K562 (cell line): ENCODE measurements around the gene ADIPOR1. TPM values are rescaled to one million over a fixed set of nuclear protein-coding genes. Genes with fewer than 3 reads are reported as not detected.

Experiments used
- ATAC-seq: fragments of 200-7000 bp; cut with Tn5 transposase; 3 replicates; pipeline ENCODE4 v1.9.1; 2020; ENCODE audit warnings: moderate library complexity
- BruUV-seq: library from RNA; stranded (reverse); fragments of 400-500 nt; replicated peaks from 2 replicates; lab custom pipeline; 2021; lab: Mats Ljungman, UMichigan
- CTCF ChIA-PET: fragments of 300-600 bp; formaldehyde crosslinking; extraction: SDS; loops from one replicate; lab custom pipeline; 2021; ENCODE audit warnings: low intra/inter-chr PET ratio; lab: Yijun Ruan, JAX
- POLR2A ChIA-PET: fragments of 300-600, 350-650 bp; sonication (Branson Sonifier 250); formaldehyde crosslinking; extraction: SDS; loops from one replicate; lab custom pipeline; 2021; ENCODE audit warnings: antibody characterized with exemption, inconsistent platforms; lab: Yijun Ruan, JAX
- DNase-seq, 4 experiments: peaks; one replicate each; pipeline versions ENCODE4 v3.0.0 to v3.0.0-alpha.2; 2011 to 2018; ENCODE audit warnings: low spot score in 3 of 4, mixed read lengths in 3 of 4; ENCODE audit errors: extremely low read depth in 1 of 4
- FAIRE-seq: peaks from 2 replicates; lab custom pipeline; 2011; peaks lifted over from hg19 to GRCh38; lab: Jason Lieb, UNC
- H2AFZ ChIP-seq: 2 replicates; pipeline ENCODE4 v1.6.0; 2011; ENCODE audit warnings: low read depth, low read length, control low read depth, inconsistent platforms
- H3K27ac ChIP-seq: fragments of 200-600 bp; 3 replicates; pipeline ENCODE4 v1.8.0; 2011; ENCODE audit warnings: low read depth, mild to moderate bottlenecking, control low read depth, inconsistent platforms, low read length, moderate library complexity, mixed read lengths; ENCODE audit errors: extremely low read depth
- H3K27me3 ChIP-seq, 2 experiments: fragments of 300-600 bp in 1 of 2; 2 replicates in 1 of 2; 3 replicates in 1 of 2; pipeline versions ENCODE4 v1.6.0 to v1.8.0; 2011; ENCODE audit warnings: inconsistent platforms in 2 of 2, low read length in 2 of 2, mild to moderate bottlenecking in 1 of 2, mixed read lengths in 1 of 2, moderate library complexity in 1 of 2; ENCODE audit not compliant: control insufficient read depth in 2 of 2, insufficient read depth in 2 of 2
- H3K36me3 ChIP-seq: fragments of 300-600 bp; 3 replicates; pipeline ENCODE4 v1.8.0; 2011; ENCODE audit warnings: mild to moderate bottlenecking, low read length, inconsistent platforms; ENCODE audit not compliant: control insufficient read depth, insufficient read depth
- H3K4me1 ChIP-seq, 2 experiments: fragments of 200-600 bp in 1 of 2; replicated peaks in 1 of 2; 2 replicates in 1 of 2; 3 replicates in 1 of 2; pipeline versions ENCODE4 v1.5.1 to v1.8.0; 2011; ENCODE audit warnings: inconsistent platforms in 2 of 2, low read length in 2 of 2, mild to moderate bottlenecking in 1 of 2, mixed read lengths in 1 of 2, moderate library complexity in 1 of 2; ENCODE audit not compliant: control insufficient read depth in 2 of 2, insufficient read depth in 2 of 2
- H3K4me2 ChIP-seq: 2 replicates; pipeline ENCODE4 v1.6.1; 2011; ENCODE audit warnings: low read length, control low read depth, inconsistent platforms, mixed read lengths; ENCODE audit not compliant: insufficient read depth
- H3K4me3 ChIP-seq: fragments of 200-600 bp; sonication (generic), shearing (Covaris generic); 2 replicates; pipeline ENCODE4 v1.5.1; 2016; ENCODE audit warnings: control low read depth, inconsistent platforms
- H3K79me2 ChIP-seq: fragments of 200-600 bp; 3 replicates; pipeline ENCODE4 v1.8.0; 2011; ENCODE audit warnings: low read length, inconsistent platforms; ENCODE audit not compliant: control insufficient read depth, insufficient read depth
- H3K9ac ChIP-seq, 2 experiments: 2 replicates each; pipeline versions ENCODE4 v1.6.0 to v1.6.1; 2011; ENCODE audit warnings: low read depth in 2 of 2, low read length in 2 of 2, control low read depth in 1 of 2, inconsistent platforms in 1 of 2, mild to moderate bottlenecking in 1 of 2, mixed read lengths in 1 of 2; ENCODE audit not compliant: insufficient read depth in 1 of 2
- H3K9me1 ChIP-seq: one replicate; pipeline ENCODE4 v1.6.0; 2011; ENCODE audit warnings: inconsistent platforms, mild to moderate bottlenecking, low read length, moderate library complexity; ENCODE audit not compliant: control insufficient read depth, insufficient read depth
- H3K9me3 ChIP-seq: replicated peaks from 2 replicates; pipeline ENCODE4 v1.5.1; 2011; ENCODE audit warnings: low read depth, low read length, inconsistent platforms; ENCODE audit not compliant: control insufficient read depth, insufficient read depth
- H4K20me1 ChIP-seq: replicated peaks from 2 replicates; pipeline ENCODE4 v1.6.1; 2011; ENCODE audit warnings: low read length, inconsistent platforms, mixed read lengths; ENCODE audit not compliant: control insufficient read depth, insufficient read depth
- FOXA1 ChIP-seq: fragments of 450-650 bp; IDR thresholded peaks from 2 replicates; pipeline ENCODE4 v1.6.1; 2016; ENCODE audit warnings: mild to moderate bottlenecking, borderline replicate concordance
- GATAD2B ChIP-seq: fragments of 450-650 bp; IDR thresholded peaks from 2 replicates; pipeline ENCODE4 v1.6.1; 2017; ENCODE audit warnings: mild to moderate bottlenecking, borderline replicate concordance
- LCOR ChIP-seq: sonication (generic); formaldehyde crosslinking; IDR thresholded peaks from 2 replicates; pipeline ENCODE4 v1.8.0; 2022; ENCODE audit warnings: mild to moderate bottlenecking, missing genetic modification reagents
- NR2C2 ChIP-seq, 2 experiments: fragments of 200-800 bp in 1 of 2; sonication (Bioruptor generic) in 1 of 2; sonication (generic) in 1 of 2; formaldehyde crosslinking in 1 of 2; IDR thresholded peaks; 2 replicates each; pipeline versions ENCODE4 v1.6.1 to v1.8.0; 2016 to 2022; ENCODE audit warnings: mild to moderate bottlenecking in 1 of 2, missing compliant biosample characterization in 1 of 2, missing genetic modification characterization in 1 of 2, missing genetic modification reagents in 1 of 2
- RBM15 ChIP-seq: fragments of 200-400 bp; formaldehyde crosslinking; IDR thresholded peaks from 2 replicates; pipeline ENCODE4 v1.6.1; 2018; ENCODE audit warnings: mild to moderate bottlenecking, low read length, moderate library complexity; ENCODE audit not compliant: insufficient read depth
- SMC3 ChIP-seq: conservative IDR thresholded peaks from 2 replicates; pipeline ENCODE4 v1.6.1; 2011; ENCODE audit warnings: low read depth, low read length, improper control_type of control experiment; ENCODE audit not compliant: insufficient read depth
- ZKSCAN3 ChIP-seq: fragments of 250-450 bp; sonication (Bioruptor Pico); IDR thresholded peaks from 2 replicates; pipeline ENCODE4 v1.4.0; 2020
- ZNF431 ChIP-seq: sonication (generic); formaldehyde crosslinking; IDR thresholded peaks from 2 replicates; pipeline ENCODE4 v1.8.0; 2022; ENCODE audit warnings: mild to moderate bottlenecking, missing genetic modification reagents
- WGBS: fragments of 100-300 bp; shearing (Covaris generic); methylation state at CpG from one replicate; pipeline ENCODE4 v1.1.6; 2016; ENCODE audit warnings: low coverage, mixed read lengths; ENCODE audit not compliant: insufficient coverage; ENCODE audit errors: missing lambda C conversion rate; 5-methylcytosine and 5-hydroxymethylcytosine counted together
- in situ Hi-C: fragments of 300-500 bp; cut with MboI; formaldehyde crosslinking; loops from 4 replicates; pipeline ENCODE4 v1.15.0; 2018; ENCODE audit warnings: inconsistent platforms, mixed read lengths
- intact Hi-C: fragments of 100-400 bp; cut with micrococcal nuclease; formaldehyde crosslinking; loops from 2 replicates; pipeline ENCODE4 v1.14.2; 2022
- polyA plus RNA-seq, 8 experiments: library from polyadenylated mRNA; depleted of rRNA in 4 of 8; stranded (reverse) in 5 of 8; unstranded in 3 of 8; fragments of >200 nt; fragmentation: Nextera tagmentation in 2 of 8; fragmentation: Illumina TruSeq in 1 of 8; extraction: Ambion mirVana in 2 of 8; extraction: Trizol in 1 of 8; gene quantifications; 2 replicates each; pipeline versions ENCODE4 v1.2.1 to v1.2.3, GENCODE V29; 2011 to 2014; ENCODE audit warnings: inconsistent platforms in 1 of 8, missing spikeins in 1 of 8
- total RNA-seq, 7 experiments: library from RNA; depleted of rRNA in 6 of 7; stranded (reverse); fragments of >200 nt in 6 of 7; fragmentation: Illumina TruSeq in 2 of 7; extraction: Trizol in 2 of 7; gene quantifications; 2 replicates each; pipeline versions ENCODE4 v1.2.1 to v1.2.3, GENCODE V29; 2011 to 2021; ENCODE audit warnings: low replicate concordance in 1 of 7
- TF ChIP-seq, protein P1 (sequence below): IDR thresholded peaks from 2 replicates; pipeline ENCODE4 v1.6.1; 2012; ENCODE audit warnings: low read depth, low read length, improper control_type of control experiment, borderline replicate concordance

ADIPOR1 gene
- total and polyA plus RNA-seq, 9 of the 15 experiments (the other 6 are each of a cell fraction or from before 2014, with no cell fraction given) = 29.0 to 217 (median 100) TPM

DNA sequence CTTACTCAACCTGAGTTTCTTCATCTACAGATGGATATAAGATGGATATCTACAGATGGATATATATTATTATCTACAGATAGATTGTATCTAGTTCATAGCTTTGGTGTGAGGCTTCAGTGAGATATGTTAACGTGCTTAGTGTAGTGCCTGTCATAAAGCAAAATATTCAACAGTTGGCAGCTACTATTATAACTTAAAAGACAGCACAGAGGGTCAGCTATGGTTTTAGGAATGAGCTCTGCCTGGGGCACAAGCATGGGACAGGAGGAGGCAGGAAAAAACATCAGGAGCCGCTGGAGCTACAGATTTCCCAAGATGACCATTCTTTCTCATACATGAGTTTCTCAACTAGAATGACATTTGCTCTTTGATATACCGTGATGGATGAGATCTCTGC lies 10.2 kb upstream of the ADIPOR1 start:
- FAIRE-seq (no peak), ATAC-seq (no peak), DNase-seq (no peak)
- Histone ChIP-seq H4K20me1 (no peaks in the 10 kb centered on the region), H3K4me1 (peaks cover 20 to 24% of the 10 kb centered on the region in 2 experiments), H3K4me3 (no peak overlapping the region), H3K9me3 (no peaks in the 10 kb centered on the region), H3K79me2 (peaks cover 11% of the 10 kb centered on the region; the same call in 2 of the 3 replicates), H3K4me2 (peak overlapping the region; percentile 92), H3K36me3 (peaks cover 25% of the 10 kb centered on the region), H3K9ac (peak overlapping the region in 1 of 2 experiments; percentile 63; a peak in 2 of 4 replicates), H3K27ac (no peak overlapping the region; the same call in 2 of the 3 replicates), H2AFZ (peak overlapping the region; percentile 98), H3K27me3 (no peaks in the 10 kb centered on the region), H3K9me1 (no peaks in the 10 kb centered on the region)
- TF ChIP-seq GATAD2B (0 out of 2 replicates have a peak, but pooled peaks have one; percentile 24), FOXA1 (no peak), NR2C2 (CRISPR knock-in tag; IDR thresholded peaks at IDR 0.05) (0 out of 2 replicates have a peak, but pooled peaks have one; percentile 17), NR2C2 (tag; IDR thresholded peaks at IDR 0.05) (no peak), ZKSCAN3 (CRISPR knock-in tag) (no peak), ZNF431 (CRISPR knock-in tag) (no peak), RBM15 (no peak), SMC3 (no peak), LCOR (0 out of 2 replicates have a peak, but pooled peaks have one; percentile 0)
- TF ChIP-seq, protein P1, sequence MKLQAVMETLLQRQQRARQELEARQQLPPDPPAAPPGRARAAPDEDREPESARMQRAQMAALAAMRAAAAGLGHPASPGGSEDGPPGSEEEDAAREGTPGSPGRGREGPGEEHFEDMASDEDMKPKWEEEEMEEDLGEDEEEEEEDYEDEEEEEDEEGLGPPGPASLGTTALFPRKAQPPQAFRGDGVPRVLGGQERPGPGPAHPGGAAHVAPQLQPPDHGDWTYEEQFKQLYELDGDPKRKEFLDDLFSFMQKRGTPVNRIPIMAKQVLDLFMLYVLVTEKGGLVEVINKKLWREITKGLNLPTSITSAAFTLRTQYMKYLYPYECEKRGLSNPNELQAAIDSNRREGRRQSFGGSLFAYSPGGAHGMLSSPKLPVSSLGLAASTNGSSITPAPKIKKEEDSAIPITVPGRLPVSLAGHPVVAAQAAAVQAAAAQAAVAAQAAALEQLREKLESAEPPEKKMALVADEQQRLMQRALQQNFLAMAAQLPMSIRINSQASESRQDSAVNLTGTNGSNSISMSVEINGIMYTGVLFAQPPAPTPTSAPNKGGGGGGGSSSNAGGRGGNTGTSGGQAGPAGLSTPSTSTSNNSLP = no peak
- CTCF ChIA-PET = no interaction called here
- in situ Hi-C loops = no loop called here
- intact Hi-C loops = no loop called here
- no TSS peak for BruUV-seq
- POLR2A ChIA-PET = interaction anchor here (0.6 to 1.4 kb wide), 10 partner anchors 9 to 792 kb away, joined by 3 to 13 read pairs (median 4); partner anchors contain the start of genes RABIF and TMEM183A
- WGBS = 44% methylated on average over 3 of the region's 3 CpGs
